ENCODE data around the gene CAMKK1. TPM values are rescaled to one million over a fixed set of nuclear protein-coding genes. Genes with fewer than 3 reads are reported as not detected.

Gene CAMKK1
- total and polyA plus RNA-seq, 9 of the 15 experiments (the other 6 are each of a cell fraction or from before 2014, with no cell fraction given), result 0.34 to 7.5 (median 4.9) TPM

DNA sequence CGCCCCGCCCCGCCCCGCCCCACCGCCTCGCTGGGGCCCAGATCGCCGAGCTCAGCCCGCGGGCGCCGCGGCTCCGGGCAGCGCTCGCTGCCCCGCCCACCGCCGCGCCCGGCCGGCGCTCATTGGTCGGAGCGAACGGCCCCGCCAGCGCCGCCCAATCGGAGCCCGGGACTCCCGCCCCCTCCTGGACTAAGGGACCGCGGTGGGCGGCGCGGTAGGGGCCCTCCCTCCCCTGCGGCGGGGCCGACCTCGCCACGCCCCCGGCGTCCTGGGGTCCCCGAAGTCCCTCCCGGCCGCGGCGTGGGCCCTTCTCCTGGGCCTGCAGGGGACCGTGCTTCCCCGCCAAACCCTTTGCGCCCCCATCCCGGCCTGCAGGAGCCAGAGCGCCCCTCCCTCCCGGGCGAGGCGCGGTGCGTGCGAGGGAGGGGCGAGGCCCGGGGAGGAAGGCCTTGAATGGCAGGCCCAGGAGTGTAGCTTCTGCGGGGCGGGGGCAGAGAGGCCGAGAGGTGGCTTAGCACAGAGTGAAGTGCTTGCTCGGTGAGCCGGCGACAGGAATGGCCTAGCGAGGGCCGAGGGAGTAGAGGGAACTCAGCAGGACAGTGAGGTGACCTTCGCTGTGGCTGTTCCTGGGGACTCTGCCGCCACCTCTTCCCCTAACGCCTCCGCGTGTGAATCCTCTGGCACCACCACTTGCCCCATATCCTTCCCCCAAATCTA, at the start of gene CAMKK1 (continued):
- TF ChIP-seq ZBTB7A (IDR thresholded peaks at IDR 0.05; ENCODE audit: borderline replicate concordance, control insufficient read depth, low read depth, low read length) (peak; percentile 71; the same call in 1 of the 2 replicates), ZNF143 (CRISPR knock-in tag; IDR thresholded peaks at IDR 0.05) (no peak), ZNF408 (CRISPR knock-in tag; IDR thresholded peaks at IDR 0.05; ENCODE audit: low read depth) (no peak), NFRKB (IDR thresholded peaks at IDR 0.05; ENCODE audit: low read depth) (no peak), MCM7 (IDR thresholded peaks at IDR 0.05) (no peak), ZFPM2 (CRISPR knock-in tag; IDR thresholded peaks at IDR 0.05) (no peak)
- TF ChIP-seq, protein P1, sequence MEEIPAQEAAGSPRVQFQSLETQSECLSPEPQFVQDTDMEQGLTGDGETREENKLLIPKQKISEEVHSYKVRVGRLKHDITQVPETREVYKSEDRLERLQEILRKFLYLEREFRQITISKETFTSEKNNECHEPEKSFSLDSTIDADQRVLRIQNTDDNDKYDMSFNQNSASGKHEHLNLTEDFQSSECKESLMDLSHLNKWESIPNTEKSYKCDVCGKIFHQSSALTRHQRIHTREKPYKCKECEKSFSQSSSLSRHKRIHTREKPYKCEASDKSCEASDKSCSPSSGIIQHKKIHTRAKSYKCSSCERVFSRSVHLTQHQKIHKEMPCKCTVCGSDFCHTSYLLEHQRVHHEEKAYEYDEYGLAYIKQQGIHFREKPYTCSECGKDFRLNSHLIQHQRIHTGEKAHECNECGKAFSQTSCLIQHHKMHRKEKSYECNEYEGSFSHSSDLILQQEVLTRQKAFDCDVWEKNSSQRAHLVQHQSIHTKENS (CRISPR knock-in tag; IDR thresholded peaks at IDR 0.05), result no peak
- TF ChIP-seq, protein P2, sequence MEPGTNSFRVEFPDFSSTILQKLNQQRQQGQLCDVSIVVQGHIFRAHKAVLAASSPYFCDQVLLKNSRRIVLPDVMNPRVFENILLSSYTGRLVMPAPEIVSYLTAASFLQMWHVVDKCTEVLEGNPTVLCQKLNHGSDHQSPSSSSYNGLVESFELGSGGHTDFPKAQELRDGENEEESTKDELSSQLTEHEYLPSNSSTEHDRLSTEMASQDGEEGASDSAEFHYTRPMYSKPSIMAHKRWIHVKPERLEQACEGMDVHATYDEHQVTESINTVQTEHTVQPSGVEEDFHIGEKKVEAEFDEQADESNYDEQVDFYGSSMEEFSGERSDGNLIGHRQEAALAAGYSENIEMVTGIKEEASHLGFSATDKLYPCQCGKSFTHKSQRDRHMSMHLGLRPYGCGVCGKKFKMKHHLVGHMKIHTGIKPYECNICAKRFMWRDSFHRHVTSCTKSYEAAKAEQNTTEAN (CRISPR knock-in tag; IDR thresholded peaks at IDR 0.05), result no peak
- TF ChIP-seq, protein P3, sequence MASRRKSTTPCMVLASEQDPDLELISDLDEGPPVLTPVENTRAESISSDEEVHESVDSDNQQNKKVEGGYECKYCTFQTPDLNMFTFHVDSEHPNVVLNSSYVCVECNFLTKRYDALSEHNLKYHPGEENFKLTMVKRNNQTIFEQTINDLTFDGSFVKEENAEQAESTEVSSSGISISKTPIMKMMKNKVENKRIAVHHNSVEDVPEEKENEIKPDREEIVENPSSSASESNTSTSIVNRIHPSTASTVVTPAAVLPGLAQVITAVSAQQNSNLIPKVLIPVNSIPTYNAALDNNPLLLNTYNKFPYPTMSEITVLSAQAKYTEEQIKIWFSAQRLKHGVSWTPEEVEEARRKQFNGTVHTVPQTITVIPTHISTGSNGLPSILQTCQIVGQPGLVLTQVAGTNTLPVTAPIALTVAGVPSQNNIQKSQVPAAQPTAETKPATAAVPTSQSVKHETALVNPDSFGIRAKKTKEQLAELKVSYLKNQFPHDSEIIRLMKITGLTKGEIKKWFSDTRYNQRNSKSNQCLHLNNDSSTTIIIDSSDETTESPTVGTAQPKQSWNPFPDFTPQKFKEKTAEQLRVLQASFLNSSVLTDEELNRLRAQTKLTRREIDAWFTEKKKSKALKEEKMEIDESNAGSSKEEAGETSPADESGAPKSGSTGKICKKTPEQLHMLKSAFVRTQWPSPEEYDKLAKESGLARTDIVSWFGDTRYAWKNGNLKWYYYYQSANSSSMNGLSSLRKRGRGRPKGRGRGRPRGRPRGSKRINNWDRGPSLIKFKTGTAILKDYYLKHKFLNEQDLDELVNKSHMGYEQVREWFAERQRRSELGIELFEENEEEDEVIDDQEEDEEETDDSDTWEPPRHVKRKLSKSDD (conservative IDR thresholded peaks at IDR 0.05; ENCODE audit: low read length), result no peak
- TF ChIP-seq, protein P4, sequence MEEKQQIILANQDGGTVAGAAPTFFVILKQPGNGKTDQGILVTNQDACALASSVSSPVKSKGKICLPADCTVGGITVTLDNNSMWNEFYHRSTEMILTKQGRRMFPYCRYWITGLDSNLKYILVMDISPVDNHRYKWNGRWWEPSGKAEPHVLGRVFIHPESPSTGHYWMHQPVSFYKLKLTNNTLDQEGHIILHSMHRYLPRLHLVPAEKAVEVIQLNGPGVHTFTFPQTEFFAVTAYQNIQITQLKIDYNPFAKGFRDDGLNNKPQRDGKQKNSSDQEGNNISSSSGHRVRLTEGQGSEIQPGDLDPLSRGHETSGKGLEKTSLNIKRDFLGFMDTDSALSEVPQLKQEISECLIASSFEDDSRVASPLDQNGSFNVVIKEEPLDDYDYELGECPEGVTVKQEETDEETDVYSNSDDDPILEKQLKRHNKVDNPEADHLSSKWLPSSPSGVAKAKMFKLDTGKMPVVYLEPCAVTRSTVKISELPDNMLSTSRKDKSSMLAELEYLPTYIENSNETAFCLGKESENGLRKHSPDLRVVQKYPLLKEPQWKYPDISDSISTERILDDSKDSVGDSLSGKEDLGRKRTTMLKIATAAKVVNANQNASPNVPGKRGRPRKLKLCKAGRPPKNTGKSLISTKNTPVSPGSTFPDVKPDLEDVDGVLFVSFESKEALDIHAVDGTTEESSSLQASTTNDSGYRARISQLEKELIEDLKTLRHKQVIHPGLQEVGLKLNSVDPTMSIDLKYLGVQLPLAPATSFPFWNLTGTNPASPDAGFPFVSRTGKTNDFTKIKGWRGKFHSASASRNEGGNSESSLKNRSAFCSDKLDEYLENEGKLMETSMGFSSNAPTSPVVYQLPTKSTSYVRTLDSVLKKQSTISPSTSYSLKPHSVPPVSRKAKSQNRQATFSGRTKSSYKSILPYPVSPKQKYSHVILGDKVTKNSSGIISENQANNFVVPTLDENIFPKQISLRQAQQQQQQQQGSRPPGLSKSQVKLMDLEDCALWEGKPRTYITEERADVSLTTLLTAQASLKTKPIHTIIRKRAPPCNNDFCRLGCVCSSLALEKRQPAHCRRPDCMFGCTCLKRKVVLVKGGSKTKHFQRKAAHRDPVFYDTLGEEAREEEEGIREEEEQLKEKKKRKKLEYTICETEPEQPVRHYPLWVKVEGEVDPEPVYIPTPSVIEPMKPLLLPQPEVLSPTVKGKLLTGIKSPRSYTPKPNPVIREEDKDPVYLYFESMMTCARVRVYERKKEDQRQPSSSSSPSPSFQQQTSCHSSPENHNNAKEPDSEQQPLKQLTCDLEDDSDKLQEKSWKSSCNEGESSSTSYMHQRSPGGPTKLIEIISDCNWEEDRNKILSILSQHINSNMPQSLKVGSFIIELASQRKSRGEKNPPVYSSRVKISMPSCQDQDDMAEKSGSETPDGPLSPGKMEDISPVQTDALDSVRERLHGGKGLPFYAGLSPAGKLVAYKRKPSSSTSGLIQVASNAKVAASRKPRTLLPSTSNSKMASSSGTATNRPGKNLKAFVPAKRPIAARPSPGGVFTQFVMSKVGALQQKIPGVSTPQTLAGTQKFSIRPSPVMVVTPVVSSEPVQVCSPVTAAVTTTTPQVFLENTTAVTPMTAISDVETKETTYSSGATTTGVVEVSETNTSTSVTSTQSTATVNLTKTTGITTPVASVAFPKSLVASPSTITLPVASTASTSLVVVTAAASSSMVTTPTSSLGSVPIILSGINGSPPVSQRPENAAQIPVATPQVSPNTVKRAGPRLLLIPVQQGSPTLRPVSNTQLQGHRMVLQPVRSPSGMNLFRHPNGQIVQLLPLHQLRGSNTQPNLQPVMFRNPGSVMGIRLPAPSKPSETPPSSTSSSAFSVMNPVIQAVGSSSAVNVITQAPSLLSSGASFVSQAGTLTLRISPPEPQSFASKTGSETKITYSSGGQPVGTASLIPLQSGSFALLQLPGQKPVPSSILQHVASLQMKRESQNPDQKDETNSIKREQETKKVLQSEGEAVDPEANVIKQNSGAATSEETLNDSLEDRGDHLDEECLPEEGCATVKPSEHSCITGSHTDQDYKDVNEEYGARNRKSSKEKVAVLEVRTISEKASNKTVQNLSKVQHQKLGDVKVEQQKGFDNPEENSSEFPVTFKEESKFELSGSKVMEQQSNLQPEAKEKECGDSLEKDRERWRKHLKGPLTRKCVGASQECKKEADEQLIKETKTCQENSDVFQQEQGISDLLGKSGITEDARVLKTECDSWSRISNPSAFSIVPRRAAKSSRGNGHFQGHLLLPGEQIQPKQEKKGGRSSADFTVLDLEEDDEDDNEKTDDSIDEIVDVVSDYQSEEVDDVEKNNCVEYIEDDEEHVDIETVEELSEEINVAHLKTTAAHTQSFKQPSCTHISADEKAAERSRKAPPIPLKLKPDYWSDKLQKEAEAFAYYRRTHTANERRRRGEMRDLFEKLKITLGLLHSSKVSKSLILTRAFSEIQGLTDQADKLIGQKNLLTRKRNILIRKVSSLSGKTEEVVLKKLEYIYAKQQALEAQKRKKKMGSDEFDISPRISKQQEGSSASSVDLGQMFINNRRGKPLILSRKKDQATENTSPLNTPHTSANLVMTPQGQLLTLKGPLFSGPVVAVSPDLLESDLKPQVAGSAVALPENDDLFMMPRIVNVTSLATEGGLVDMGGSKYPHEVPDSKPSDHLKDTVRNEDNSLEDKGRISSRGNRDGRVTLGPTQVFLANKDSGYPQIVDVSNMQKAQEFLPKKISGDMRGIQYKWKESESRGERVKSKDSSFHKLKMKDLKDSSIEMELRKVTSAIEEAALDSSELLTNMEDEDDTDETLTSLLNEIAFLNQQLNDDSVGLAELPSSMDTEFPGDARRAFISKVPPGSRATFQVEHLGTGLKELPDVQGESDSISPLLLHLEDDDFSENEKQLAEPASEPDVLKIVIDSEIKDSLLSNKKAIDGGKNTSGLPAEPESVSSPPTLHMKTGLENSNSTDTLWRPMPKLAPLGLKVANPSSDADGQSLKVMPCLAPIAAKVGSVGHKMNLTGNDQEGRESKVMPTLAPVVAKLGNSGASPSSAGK (IDR thresholded peaks at IDR 0.05), result no peak
